ENCODE data around the gene NEK4.

NEK4 gene

DNA sequence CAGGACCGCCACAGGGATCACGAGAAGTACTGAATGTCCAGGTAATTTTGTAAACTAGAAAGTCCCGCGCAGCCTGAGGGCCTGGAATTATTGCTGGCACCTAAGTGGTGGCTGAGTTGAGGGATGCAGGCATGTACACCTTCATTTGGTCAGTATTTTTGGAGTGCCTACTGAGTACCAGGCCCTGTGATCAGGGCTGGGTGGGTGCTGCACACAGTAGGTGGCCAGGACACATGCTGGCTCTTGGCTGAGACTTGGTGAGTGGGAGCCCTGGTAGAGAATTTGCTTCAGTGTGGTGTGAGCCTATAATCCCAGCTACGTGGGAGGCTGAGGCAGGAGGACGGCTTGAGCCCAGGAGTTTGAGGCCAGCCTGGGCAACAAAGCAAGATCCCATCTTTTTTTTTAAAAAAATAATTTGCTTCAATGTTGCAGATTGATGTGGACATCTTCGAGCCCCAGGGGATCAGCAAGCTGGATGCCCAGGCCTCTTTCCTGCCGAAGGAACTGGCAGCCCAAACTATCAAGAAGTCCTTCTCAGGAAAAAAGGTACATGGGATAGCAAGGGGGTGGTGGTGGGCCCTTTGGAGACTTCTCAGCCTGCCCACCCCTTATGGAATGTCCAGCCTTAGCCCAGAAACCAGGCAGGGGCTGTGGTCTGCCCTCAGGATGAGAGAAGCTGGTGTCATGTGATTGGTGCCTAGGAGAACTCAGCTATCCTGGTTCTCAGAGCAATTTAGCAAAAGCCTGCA, 9.3 kb upstream of the NEK4 start:
- CTCF ChIA-PET, result interaction anchor here (0.7 to 2.0 kb wide), 3 partner anchors 10 to 119 kb away, joined by 3 to 4 read pairs (median 3); partner anchors contain the start of gene NEK4
- H3K4me1 ChIP-seq (ENCODE audit: control insufficient read depth, insufficient read depth, low read length), result no peaks in the 10 kb centered on the region
- no peaks in the 10 kb centered on the region for H3K9me3 ChIP-seq (ENCODE audit: control insufficient read depth, insufficient read depth, low read depth, low read length)
- no peak overlapping the region for H3K4me3 ChIP-seq (ENCODE audit: low read depth, low read length)
- H3K27ac ChIP-seq (ENCODE audit: extremely low read depth, low read depth, low read length), result no peak overlapping the region
- no peaks in the 10 kb centered on the region for H3K36me3 ChIP-seq (ENCODE audit: control insufficient read depth in 2 of 2, insufficient read depth in 1 of 2, low read length in 2 of 2)
- TF ChIP-seq ZNF335 (tag by site-specific recombination; conservative IDR thresholded peaks at IDR 0.05) (no peak), ZFP37 (tag by site-specific recombination; IDR thresholded peaks at IDR 0.05) (no peak), ZBTB21 (tag by site-specific recombination; IDR thresholded peaks at IDR 0.05) (no peak), ZNF354C (tag by site-specific recombination; IDR thresholded peaks at IDR 0.05; ENCODE audit: borderline replicate concordance, low read depth) (no peak), KLF1 (tag by site-specific recombination; IDR thresholded peaks at IDR 0.05) (no peak), ZNF560 (tag by site-specific recombination; IDR thresholded peaks at IDR 0.05; ENCODE audit: borderline replicate concordance) (no peak), HOXC10 (CRISPR knock-in tag; IDR thresholded peaks at IDR 0.05) (no peak), PRDM2 (tag by site-specific recombination; IDR thresholded peaks at IDR 0.05; ENCODE audit: borderline replicate concordance) (no peak), ZNF785 (tag by site-specific recombination; IDR thresholded peaks at IDR 0.05) (no peak), ZNF701 (tag by site-specific recombination; IDR thresholded peaks at IDR 0.05) (no peak), ZNF48 (tag by site-specific recombination; IDR thresholded peaks at IDR 0.05) (no peak), PRDM1 (tag by site-specific recombination; IDR thresholded peaks at IDR 0.05) (no peak), ZNF280C (tag by site-specific recombination; IDR thresholded peaks at IDR 0.05) (no peak), ZNF2 (tag by site-specific recombination; IDR thresholded peaks at IDR 0.05) (no peak), OSR2 (tag by site-specific recombination; IDR thresholded peaks at IDR 0.05) (no peak), ZNF777 (tag by site-specific recombination; IDR thresholded peaks at IDR 0.05; ENCODE audit: borderline replicate concordance) (no peak)
- TF ChIP-seq, protein P1, sequence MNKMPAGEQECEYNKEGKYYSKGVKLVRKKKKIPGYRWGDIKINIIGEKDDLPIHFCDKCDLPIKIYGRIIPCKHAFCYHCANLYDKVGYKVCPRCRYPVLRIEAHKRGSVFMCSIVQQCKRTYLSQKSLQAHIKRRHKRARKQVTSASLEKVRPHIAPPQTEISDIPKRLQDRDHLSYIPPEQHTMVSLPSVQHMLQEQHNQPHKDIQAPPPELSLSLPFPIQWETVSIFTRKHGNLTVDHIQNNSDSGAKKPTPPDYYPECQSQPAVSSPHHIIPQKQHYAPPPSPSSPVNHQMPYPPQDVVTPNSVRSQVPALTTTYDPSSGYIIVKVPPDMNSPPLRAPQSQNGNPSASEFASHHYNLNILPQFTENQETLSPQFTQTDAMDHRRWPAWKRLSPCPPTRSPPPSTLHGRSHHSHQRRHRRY (tag by site-specific recombination; IDR thresholded peaks at IDR 0.05), result no peak
- TF ChIP-seq, protein P2, sequence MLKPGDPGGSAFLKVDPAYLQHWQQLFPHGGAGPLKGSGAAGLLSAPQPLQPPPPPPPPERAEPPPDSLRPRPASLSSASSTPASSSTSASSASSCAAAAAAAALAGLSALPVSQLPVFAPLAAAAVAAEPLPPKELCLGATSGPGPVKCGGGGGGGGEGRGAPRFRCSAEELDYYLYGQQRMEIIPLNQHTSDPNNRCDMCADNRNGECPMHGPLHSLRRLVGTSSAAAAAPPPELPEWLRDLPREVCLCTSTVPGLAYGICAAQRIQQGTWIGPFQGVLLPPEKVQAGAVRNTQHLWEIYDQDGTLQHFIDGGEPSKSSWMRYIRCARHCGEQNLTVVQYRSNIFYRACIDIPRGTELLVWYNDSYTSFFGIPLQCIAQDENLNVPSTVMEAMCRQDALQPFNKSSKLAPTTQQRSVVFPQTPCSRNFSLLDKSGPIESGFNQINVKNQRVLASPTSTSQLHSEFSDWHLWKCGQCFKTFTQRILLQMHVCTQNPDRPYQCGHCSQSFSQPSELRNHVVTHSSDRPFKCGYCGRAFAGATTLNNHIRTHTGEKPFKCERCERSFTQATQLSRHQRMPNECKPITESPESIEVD (tag by site-specific recombination; IDR thresholded peaks at IDR 0.05), result no peak
- POLR2A ChIA-PET, result interaction anchor here (1.3 kb wide), 1 partner anchor 9 kb away, joined by 5 read pairs; the partner anchor contains the start of gene NEK4
